Measurements from ENCODE around the gene FAHD1. TPM values are rescaled to one million over a fixed set of nuclear protein-coding genes. Genes with fewer than 3 reads are reported as not detected.
A peak's percentile ranks its signal among the peaks of the same experiment; 100 is the strongest.

The FAHD1 gene
- polyA plus RNA-seq, 3 donors: 7.5 to 24.9 (median 17.3) TPM

DNA sequence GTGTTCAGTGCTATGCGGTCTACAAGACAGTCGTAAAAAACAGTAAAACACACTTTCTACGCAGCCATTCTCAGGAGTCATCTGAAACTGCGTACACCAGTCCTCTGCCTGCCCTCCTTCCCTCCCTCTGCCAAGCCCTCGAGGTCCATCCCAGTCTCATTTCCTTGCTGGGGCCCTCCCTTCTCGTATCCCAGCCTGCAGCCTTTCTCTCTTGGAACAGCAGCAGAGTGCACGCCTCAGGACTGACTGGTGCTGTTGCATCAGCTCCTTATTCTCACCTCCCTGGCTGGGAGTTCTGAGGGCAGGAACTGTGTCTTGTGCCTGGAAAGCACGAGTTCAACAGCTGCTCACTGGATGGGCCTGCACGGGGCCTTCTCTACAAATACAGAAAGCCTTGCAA is 12.5 kb downstream of the FAHD1 start:
- Histone ChIP-seq H3K4me2 (replicated peaks; ENCODE audit: extremely low read depth, low read length, poor library complexity, severe bottlenecking) (no peak overlapping the region), H3K27me3 (ENCODE audit: control insufficient read depth in 2 of 2, insufficient read depth in 2 of 2, low read length in 2 of 2) (no peaks in the 10 kb centered on the region), H3K9ac (ENCODE audit: insufficient read depth, low read length, poor library complexity, severe bottlenecking) (no peak overlapping the region), H3K9me3 (replicated peaks in 1 of 2; ENCODE audit: control insufficient read depth in 1 of 2, insufficient read depth in 1 of 2, low read length in 2 of 2) (no peaks in the 10 kb centered on the region), H2AFZ (ENCODE audit: insufficient read depth, low read depth, low read length, poor library complexity, severe bottlenecking) (no peak overlapping the region), H3K4me3 (replicated peaks in 1 of 3; ENCODE audit: low read depth in 2 of 3, low read length in 3 of 3) (no peak overlapping the region), H3K36me3 (replicated peaks in 1 of 2; ENCODE audit: control insufficient read depth in 1 of 2, insufficient read depth in 2 of 2, low read length in 2 of 2) (no peaks in the 10 kb centered on the region), H4K20me1 (ENCODE audit: insufficient read depth, low read length) (no peaks in the 10 kb centered on the region), H3K79me2 (ENCODE audit: insufficient read depth, low read length) (no peaks in the 10 kb centered on the region), H3K27ac (ENCODE audit: low read depth in 1 of 2, low read length in 2 of 2) (no peak overlapping the region), H3K4me1 (ENCODE audit: control insufficient read depth in 1 of 2, insufficient read depth in 2 of 2, low read length in 2 of 2) (no peaks in the 10 kb centered on the region)
- no peaks in the 10 kb centered on the region for H3K36me3 Mint-ChIP-seq
- no peak overlapping the region for H3K4me3 Mint-ChIP-seq
- no peak for DNase-seq
- TF ChIP-seq, protein P1, sequence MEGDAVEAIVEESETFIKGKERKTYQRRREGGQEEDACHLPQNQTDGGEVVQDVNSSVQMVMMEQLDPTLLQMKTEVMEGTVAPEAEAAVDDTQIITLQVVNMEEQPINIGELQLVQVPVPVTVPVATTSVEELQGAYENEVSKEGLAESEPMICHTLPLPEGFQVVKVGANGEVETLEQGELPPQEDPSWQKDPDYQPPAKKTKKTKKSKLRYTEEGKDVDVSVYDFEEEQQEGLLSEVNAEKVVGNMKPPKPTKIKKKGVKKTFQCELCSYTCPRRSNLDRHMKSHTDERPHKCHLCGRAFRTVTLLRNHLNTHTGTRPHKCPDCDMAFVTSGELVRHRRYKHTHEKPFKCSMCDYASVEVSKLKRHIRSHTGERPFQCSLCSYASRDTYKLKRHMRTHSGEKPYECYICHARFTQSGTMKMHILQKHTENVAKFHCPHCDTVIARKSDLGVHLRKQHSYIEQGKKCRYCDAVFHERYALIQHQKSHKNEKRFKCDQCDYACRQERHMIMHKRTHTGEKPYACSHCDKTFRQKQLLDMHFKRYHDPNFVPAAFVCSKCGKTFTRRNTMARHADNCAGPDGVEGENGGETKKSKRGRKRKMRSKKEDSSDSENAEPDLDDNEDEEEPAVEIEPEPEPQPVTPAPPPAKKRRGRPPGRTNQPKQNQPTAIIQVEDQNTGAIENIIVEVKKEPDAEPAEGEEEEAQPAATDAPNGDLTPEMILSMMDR (IDR thresholded peaks at IDR 0.05): no peak
- peak overlapping the region in 1 of 7 donors; percentile 22 for H3K27ac Mint-ChIP-seq
- H3K27me3 Mint-ChIP-seq (ENCODE audit: low read depth in 3 of 3): peaks cover 0 to 2% (median 1%) of the 10 kb centered on the region in 3 donors
- H3K9me3 Mint-ChIP-seq: no peaks in the 10 kb centered on the region
- WGBS (ENCODE audit: insufficient coverage): 76% methylated on average over 9 of the region's 9 CpGs
- intact Hi-C loops (cut with micrococcal nuclease): no loop called here
- H3K4me1 Mint-ChIP-seq: no peaks in the 10 kb centered on the region

DNA sequence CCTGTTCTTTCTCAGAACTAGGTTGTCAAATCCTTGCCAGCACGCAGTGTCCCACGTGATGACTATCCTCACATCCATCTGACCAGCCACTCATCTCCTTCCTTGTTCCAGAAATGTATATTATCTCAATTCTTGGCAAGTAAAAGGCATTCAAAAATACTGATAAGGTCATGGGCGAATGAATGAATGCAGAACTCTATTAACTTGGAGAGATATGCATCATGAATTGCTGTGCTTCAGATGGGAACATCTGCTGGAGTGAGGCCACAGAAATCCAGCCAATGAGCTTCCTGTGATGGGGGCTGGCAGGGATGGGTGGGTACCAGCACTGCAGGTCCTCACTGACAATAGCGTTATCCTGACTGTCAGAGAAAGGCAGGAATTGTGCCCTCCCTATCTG is 19.0 kb downstream of the FAHD1 start:
- no peaks in the 10 kb centered on the region for H3K27me3 ChIP-seq (ENCODE audit: control insufficient read depth in 2 of 2, insufficient read depth in 2 of 2, low read length in 2 of 2)
- Mint-ChIP-seq H3K36me3 (no peaks in the 10 kb centered on the region), H3K9me3 (no peaks in the 10 kb centered on the region)

More for the DNA sequence above, 19.0 kb downstream of the FAHD1 start:
- Histone ChIP-seq H3K4me2 (replicated peaks; ENCODE audit: extremely low read depth, low read length, poor library complexity, severe bottlenecking) (no peak overlapping the region), H4K20me1 (ENCODE audit: insufficient read depth, low read length) (no peaks in the 10 kb centered on the region), H3K27ac (ENCODE audit: low read depth in 1 of 2, low read length in 2 of 2) (no peak overlapping the region), H3K9ac (ENCODE audit: insufficient read depth, low read length, poor library complexity, severe bottlenecking) (no peak overlapping the region), H3K36me3 (replicated peaks in 1 of 2; ENCODE audit: control insufficient read depth in 1 of 2, insufficient read depth in 2 of 2, low read length in 2 of 2) (no peaks in the 10 kb centered on the region), H3K79me2 (ENCODE audit: insufficient read depth, low read length) (no peaks in the 10 kb centered on the region), H3K9me3 (replicated peaks in 1 of 2; ENCODE audit: control insufficient read depth in 1 of 2, insufficient read depth in 1 of 2, low read length in 2 of 2) (no peaks in the 10 kb centered on the region), H2AFZ (ENCODE audit: insufficient read depth, low read depth, low read length, poor library complexity, severe bottlenecking) (no peak overlapping the region), H3K4me1 (ENCODE audit: control insufficient read depth in 1 of 2, insufficient read depth in 2 of 2, low read length in 2 of 2) (no peaks in the 10 kb centered on the region), H3K4me3 (replicated peaks in 1 of 3; ENCODE audit: low read depth in 2 of 3, low read length in 3 of 3) (no peak overlapping the region)
- intact Hi-C loops (cut with micrococcal nuclease): no loop called here
- Mint-ChIP-seq H3K27ac (no peak overlapping the region), H3K27me3 (ENCODE audit: low read depth in 3 of 3) (peaks cover 2 to 16% (median 9%) of the 10 kb centered on the region in 3 donors), H3K4me3 (no peak overlapping the region), H3K4me1 (no peaks in the 10 kb centered on the region)
- no peak for DNase-seq
- WGBS (ENCODE audit: insufficient coverage): 77% methylated on average over 3 of the region's 4 CpGs
- TF ChIP-seq, protein P1 (IDR thresholded peaks at IDR 0.05): no peak

Measured in CD14-positive monocyte (primary cell).